ENCODE data around the gene STYK1.

DNA sequence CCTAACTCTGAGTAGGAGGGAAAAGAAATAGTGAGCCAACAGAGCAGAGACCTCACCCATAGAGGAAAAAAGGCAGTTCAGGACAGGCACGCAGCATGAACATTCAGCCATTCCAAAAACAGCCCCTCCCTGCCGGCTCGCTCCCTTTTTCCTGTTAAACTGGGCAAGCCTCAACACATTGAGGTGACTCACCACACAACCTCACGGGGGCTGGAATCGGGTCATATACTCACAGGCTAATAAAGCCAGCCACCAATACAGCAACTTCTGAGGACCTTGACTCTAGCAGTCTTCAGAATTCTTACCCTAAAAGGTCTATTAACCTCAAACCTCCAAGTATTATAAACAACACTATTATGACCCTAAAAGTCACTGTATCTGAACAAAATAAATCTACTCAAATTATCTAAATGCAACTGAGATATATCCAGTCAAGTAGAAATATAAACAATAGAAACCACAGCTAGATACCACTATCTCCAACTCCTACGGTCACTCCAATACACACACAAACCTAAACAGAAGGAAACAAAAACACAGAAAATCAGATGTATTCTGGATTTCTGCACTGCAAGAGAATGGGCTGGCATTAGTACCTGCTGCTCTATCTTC lies 43.0 kb upstream of the STYK1 start:
- TF ChIP-seq, protein P1, sequence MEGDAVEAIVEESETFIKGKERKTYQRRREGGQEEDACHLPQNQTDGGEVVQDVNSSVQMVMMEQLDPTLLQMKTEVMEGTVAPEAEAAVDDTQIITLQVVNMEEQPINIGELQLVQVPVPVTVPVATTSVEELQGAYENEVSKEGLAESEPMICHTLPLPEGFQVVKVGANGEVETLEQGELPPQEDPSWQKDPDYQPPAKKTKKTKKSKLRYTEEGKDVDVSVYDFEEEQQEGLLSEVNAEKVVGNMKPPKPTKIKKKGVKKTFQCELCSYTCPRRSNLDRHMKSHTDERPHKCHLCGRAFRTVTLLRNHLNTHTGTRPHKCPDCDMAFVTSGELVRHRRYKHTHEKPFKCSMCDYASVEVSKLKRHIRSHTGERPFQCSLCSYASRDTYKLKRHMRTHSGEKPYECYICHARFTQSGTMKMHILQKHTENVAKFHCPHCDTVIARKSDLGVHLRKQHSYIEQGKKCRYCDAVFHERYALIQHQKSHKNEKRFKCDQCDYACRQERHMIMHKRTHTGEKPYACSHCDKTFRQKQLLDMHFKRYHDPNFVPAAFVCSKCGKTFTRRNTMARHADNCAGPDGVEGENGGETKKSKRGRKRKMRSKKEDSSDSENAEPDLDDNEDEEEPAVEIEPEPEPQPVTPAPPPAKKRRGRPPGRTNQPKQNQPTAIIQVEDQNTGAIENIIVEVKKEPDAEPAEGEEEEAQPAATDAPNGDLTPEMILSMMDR (IDR thresholded peaks at IDR 0.05 in 2 of 3, conservative IDR thresholded peaks at IDR 0.05 in 1 of 3; ENCODE audit: insufficient read depth in 2 of 3, low read depth in 1 of 3, low read length in 3 of 3) = no peak
- TF ChIP-seq TBP (optimal IDR thresholded peaks at IDR 0.05; ENCODE audit: low read depth, low read length) (no peak), TARDBP (IDR thresholded peaks at IDR 0.05) (no peak), EZH2 (IDR thresholded peaks at IDR 0.05; ENCODE audit: borderline replicate concordance, low read depth, low read length) (no peak), ZNF766 (CRISPR knock-in tag; conservative IDR thresholded peaks at IDR 0.05) (no peak), ZBTB17 (CRISPR knock-in tag; IDR thresholded peaks at IDR 0.05) (no peak), PCBP1 (IDR thresholded peaks at IDR 0.05; ENCODE audit: low read depth, low read length, poor library complexity, severe bottlenecking) (no peak), HDAC1 (IDR thresholded peaks at IDR 0.05) (no peak), MYC (IDR thresholded peaks at IDR 0.05; ENCODE audit: low read depth, low read length) (no peak), MYC (CRISPR knock-in tag; IDR thresholded peaks at IDR 0.05; ENCODE audit: borderline replicate concordance, low read depth) (no peak), ETV6 (IDR thresholded peaks at IDR 0.05; ENCODE audit: borderline replicate concordance in 1 of 2, low read depth in 2 of 2, low read length in 1 of 2) (no peak), ETV6 (CRISPR knock-in tag; IDR thresholded peaks at IDR 0.05; ENCODE audit: borderline replicate concordance) (no peak), JUND (IDR thresholded peaks at IDR 0.05; ENCODE audit: borderline replicate concordance, low read depth, low read length) (no peak), JUND (tag; IDR thresholded peaks at IDR 0.05; ENCODE audit: borderline replicate concordance, low read depth, low read length) (no peak)
- TF ChIP-seq, protein P2, sequence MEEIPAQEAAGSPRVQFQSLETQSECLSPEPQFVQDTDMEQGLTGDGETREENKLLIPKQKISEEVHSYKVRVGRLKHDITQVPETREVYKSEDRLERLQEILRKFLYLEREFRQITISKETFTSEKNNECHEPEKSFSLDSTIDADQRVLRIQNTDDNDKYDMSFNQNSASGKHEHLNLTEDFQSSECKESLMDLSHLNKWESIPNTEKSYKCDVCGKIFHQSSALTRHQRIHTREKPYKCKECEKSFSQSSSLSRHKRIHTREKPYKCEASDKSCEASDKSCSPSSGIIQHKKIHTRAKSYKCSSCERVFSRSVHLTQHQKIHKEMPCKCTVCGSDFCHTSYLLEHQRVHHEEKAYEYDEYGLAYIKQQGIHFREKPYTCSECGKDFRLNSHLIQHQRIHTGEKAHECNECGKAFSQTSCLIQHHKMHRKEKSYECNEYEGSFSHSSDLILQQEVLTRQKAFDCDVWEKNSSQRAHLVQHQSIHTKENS (CRISPR knock-in tag; IDR thresholded peaks at IDR 0.05) = no peak
- TF ChIP-seq, protein P3, sequence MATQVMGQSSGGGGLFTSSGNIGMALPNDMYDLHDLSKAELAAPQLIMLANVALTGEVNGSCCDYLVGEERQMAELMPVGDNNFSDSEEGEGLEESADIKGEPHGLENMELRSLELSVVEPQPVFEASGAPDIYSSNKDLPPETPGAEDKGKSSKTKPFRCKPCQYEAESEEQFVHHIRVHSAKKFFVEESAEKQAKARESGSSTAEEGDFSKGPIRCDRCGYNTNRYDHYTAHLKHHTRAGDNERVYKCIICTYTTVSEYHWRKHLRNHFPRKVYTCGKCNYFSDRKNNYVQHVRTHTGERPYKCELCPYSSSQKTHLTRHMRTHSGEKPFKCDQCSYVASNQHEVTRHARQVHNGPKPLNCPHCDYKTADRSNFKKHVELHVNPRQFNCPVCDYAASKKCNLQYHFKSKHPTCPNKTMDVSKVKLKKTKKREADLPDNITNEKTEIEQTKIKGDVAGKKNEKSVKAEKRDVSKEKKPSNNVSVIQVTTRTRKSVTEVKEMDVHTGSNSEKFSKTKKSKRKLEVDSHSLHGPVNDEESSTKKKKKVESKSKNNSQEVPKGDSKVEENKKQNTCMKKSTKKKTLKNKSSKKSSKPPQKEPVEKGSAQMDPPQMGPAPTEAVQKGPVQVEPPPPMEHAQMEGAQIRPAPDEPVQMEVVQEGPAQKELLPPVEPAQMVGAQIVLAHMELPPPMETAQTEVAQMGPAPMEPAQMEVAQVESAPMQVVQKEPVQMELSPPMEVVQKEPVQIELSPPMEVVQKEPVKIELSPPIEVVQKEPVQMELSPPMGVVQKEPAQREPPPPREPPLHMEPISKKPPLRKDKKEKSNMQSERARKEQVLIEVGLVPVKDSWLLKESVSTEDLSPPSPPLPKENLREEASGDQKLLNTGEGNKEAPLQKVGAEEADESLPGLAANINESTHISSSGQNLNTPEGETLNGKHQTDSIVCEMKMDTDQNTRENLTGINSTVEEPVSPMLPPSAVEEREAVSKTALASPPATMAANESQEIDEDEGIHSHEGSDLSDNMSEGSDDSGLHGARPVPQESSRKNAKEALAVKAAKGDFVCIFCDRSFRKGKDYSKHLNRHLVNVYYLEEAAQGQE (IDR thresholded peaks at IDR 0.05; ENCODE audit: borderline replicate concordance) = no peak
- TF ChIP-seq, protein P3 (CRISPR knock-in tag; IDR thresholded peaks at IDR 0.05; ENCODE audit: low read depth) = no peak

Data from K562 (cell line).